Epithelial cell of proximal tubule (primary cell): ENCODE data around the gene PTPRN2. TPM values are rescaled to one million over a fixed set of nuclear protein-coding genes. Genes with fewer than 3 reads are reported as not detected.

Source experiments
- DNase-seq: peaks from one replicate; pipeline ENCODE4 v3.0.0-alpha.2; 2011; ENCODE audit warnings: low read depth
- H3K4me3 ChIP-seq: 2 replicates; pipeline ENCODE4 v1.5.1; 2011; ENCODE audit warnings: low read depth, mild to moderate bottlenecking, low read length
- total RNA-seq: library from RNA; depleted of rRNA; stranded (reverse); fragments of >200 nt; gene quantifications from 2 replicates; pipeline ENCODE4 v1.2.3, GENCODE V29; 2015
- TF ChIP-seq, protein P1 (sequence below): conservative IDR thresholded peaks from 2 replicates; pipeline ENCODE4 v1.5.1; 2012; ENCODE audit warnings: low read depth, mild to moderate bottlenecking, low read length

Gene PTPRN2
- total RNA-seq, 1 donor from 2014 or later, result 2.8 TPM

DNA sequence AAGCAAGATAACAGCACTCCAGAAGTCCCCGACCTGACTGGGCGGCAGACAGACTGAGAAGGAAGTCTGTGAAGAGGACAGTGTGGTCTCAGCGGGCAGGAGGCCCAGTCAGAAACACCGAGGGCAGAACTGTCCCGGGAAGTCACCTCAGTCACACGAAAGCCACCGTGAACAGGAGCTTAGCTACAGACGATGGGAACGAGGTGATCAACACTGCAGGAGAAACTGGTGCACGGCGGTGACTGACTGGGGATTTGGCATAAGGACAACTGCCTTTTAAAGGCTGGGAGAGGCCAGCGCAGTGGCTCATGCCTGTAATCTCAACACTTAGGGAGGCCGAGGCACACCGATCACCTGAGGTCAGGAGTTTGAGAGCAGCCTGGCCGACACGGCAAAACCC, 217.8 kb downstream of the PTPRN2 start:
- DNase-seq, result no peak
- H3K4me3 ChIP-seq, result no peak overlapping the region
- TF ChIP-seq, protein P1, sequence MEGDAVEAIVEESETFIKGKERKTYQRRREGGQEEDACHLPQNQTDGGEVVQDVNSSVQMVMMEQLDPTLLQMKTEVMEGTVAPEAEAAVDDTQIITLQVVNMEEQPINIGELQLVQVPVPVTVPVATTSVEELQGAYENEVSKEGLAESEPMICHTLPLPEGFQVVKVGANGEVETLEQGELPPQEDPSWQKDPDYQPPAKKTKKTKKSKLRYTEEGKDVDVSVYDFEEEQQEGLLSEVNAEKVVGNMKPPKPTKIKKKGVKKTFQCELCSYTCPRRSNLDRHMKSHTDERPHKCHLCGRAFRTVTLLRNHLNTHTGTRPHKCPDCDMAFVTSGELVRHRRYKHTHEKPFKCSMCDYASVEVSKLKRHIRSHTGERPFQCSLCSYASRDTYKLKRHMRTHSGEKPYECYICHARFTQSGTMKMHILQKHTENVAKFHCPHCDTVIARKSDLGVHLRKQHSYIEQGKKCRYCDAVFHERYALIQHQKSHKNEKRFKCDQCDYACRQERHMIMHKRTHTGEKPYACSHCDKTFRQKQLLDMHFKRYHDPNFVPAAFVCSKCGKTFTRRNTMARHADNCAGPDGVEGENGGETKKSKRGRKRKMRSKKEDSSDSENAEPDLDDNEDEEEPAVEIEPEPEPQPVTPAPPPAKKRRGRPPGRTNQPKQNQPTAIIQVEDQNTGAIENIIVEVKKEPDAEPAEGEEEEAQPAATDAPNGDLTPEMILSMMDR, result no peak

DNA sequence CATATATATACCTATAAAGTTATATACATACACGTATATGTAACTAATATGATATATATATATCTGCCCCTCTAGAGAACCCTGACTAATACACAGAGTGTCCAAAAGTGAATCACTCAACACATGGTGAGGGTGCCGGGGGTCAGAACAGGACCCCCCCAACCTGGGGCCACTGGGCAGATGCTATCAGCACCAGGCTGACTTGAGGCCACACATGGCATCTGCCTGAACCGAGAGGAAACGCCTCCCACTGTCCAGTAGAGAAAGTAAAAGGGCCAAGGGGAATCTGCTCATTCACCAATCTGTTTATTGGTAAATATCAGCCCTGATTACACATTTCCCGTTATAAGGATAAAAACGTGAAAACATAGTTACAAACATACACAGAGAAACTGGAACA, 218.3 kb downstream of the PTPRN2 start:
- H3K4me3 ChIP-seq, result no peak overlapping the region
- TF ChIP-seq, protein P1, result no peak
- DNase-seq, result no peak

DNA sequence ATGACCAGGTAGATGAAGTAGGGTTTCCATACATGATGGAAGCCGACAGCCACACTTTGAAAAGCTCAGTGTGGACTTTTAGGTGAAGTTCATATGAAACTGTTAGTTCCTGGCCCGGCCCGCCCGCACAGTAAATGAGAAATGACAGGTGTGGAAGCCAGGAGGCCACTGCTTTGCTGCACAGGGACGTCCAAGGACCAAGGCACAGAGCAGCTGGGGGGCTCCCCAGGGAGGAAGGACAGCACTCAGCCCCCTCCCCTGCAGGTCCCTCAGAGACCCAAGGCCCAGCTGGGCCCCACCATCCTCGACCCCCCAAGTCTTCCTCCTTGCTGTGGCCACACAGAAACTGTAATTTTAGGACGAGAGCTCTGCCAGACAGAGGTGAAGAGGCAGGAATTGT, 219.2 kb downstream of the PTPRN2 start:
- DNase-seq, result no peak
- no peak overlapping the region for H3K4me3 ChIP-seq
- TF ChIP-seq, protein P1, result no peak

DNA sequence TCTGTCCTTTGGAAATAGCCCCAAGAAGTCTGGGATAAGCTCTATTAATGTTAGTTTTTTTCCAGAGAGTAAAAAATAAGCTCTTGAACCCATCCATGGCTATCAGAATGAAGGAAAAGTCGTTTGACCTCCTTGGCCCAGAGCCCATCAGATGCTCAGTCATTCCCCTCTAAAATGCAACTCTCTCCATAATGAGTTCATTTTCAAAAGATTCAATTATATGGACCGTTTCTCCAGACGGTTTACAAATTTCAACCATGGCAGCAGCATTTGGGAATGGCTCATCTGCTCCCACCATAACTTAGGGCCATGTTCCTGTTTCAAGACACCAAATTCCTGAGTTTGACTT, 220.0 kb downstream of the PTPRN2 start:
- TF ChIP-seq, protein P1, result no peak

DNA sequence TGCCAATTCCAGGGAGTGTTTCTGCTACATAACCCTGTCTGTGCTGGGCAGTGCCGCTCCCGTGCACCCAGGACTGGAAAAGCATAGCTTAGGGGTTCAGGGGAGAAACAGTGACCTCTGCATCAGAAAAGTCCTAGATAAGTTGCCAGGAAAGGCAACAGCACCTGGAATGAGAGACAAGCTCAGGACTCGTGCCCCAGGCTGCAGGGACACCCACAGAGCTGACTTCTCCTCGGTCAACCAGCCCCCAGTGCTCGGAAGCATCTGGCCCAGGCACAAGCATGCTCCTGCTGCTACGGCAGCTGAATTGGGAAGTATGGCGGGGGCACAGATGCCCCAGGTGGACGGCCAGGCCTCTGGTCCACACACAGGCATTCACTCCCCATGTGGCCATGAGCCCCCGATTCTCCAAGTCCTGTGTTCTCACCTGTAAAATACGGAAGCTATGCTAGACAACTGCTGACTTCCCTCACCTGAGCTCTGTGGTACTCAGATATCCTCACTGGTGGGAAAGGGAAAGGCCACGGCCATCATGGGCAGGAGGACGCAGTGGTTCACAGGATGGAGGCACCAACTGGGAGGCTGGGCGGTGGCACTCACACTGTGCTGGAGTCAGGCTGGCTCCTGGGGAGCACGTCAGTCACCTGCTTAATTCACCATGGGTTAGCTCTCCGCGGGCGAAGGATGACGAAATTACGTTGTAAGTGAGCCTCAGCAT, 220.5 kb downstream of the PTPRN2 start:
- TF ChIP-seq, protein P1, result no peak
- H3K4me3 ChIP-seq, result no peak overlapping the region
- DNase-seq, result no peak

More for the DNA sequence above, 220.0 kb downstream of the PTPRN2 start:
- DNase-seq, result no peak
- H3K4me3 ChIP-seq, result no peak overlapping the region

DNA sequence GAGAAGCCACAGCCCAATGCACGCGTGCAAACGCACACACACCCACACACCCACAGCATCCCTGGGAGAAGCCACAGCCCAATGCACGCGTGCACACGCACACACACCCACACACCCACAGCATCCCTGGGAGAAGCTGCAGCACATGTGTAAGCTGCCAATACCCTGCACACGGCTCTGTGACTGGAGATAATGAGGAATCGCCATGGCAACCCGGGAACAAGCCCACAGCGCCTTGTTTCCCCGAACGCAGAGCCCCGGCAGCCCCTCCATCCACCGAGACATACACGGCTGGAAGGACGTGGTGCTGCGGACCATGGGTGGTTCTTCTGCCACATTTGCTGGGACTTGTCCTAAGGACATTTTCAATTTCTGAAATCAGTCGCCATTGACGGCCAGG, 221.3 kb downstream of the PTPRN2 start:
- TF ChIP-seq, protein P1, result no peak
- H3K4me3 ChIP-seq, result no peak overlapping the region
- DNase-seq, result no peak

DNA sequence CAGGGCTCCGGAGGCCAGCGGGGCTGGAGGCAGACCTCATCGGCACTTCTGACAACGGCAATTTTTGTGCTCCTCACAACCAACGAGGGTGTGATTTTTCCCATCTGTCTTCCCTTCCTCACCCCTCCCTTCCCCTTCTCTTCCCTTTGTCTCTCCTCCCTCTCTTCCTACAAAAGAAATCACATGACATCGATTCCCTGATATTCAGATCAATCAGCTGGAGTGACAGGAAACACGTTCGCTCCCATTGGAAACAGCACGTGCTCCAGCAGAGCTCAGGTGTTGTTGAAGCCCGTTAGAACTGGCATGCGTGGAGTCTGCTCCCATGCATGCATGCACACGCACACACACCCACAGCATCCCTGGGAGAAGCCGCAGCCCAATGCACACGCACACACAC, 222.4 kb downstream of the PTPRN2 start:
- no peak overlapping the region for H3K4me3 ChIP-seq
- DNase-seq, result no peak
- TF ChIP-seq, protein P1, result no peak
